GM21786 (cell line): ENCODE data around the gene CC2D2B.
"Not testable (repeated sequence)": the region's sequence is repeated elsewhere in the genome, so short reads cannot be mapped to it uniquely, and the experiment has no call there.

ENCODE experiments used
- ATAC-seq: cut with Tn5 transposase; IDR thresholded peaks from one replicate; pipeline ENCODE4 v1.9.1; 2021; ENCODE audit not compliant: unreplicated experiment

Gene CC2D2B

GRCh38 chr10:96017191-96017687 is 109.5 kb downstream of the CC2D2B start:
- peak; percentile 62 for ATAC-seq

GRCh38 chr10:96021332-96021731 is 113.6 kb downstream of the CC2D2B start:
- ATAC-seq = no peak

- ATAC-seq = no peak
Measured at GRCh38 chr10:96022739-96023138, 115.0 kb downstream of the CC2D2B start.

- no peak for ATAC-seq
Measured at GRCh38 chr10:96023168-96023567, 115.4 kb downstream of the CC2D2B start.

- peak; percentile 50 for ATAC-seq
Measured at GRCh38 chr10:96025566-96025965, 117.8 kb downstream of the CC2D2B start.

- ATAC-seq = no peak
Measured at GRCh38 chr10:96034625-96035024, 126.8 kb downstream of the CC2D2B start.

GRCh38 chr10:96038476-96039387 is 131.0 kb downstream of the CC2D2B start:
- no peak for ATAC-seq

- no peak for ATAC-seq
Measured at GRCh38 chr10:96041146-96041545, 133.4 kb downstream of the CC2D2B start.

- peak; percentile 89 for ATAC-seq
Measured at GRCh38 chr10:96043033-96043892, 135.5 kb downstream of the CC2D2B start, which contains the start of gene CCNJ. Gene CCNJ, plus strand, starts transcription at chr10:96043583. Its CDS starts 811 bp downstream, at chr10:96044394.

GRCh38 chr10:96043893-96044715 is 136.3 kb downstream of the CC2D2B start:
- ATAC-seq = peak; percentile 35

GRCh38 chr10:96044736-96045135 is 137.0 kb downstream of the CC2D2B start:
- ATAC-seq = no peak

- no peak for ATAC-seq
Measured at GRCh38 chr10:96046546-96046945, 138.8 kb downstream of the CC2D2B start.

GRCh38 chr10:96047004-96047649 is 139.4 kb downstream of the CC2D2B start:
- no peak for ATAC-seq

- not testable (repeated sequence) for ATAC-seq
Measured at GRCh38 chr10:96047925-96048324, 140.2 kb downstream of the CC2D2B start.

- no peak for ATAC-seq
Measured at GRCh38 chr10:96049340-96049739, 141.6 kb downstream of the CC2D2B start.

GRCh38 chr10:96053985-96054384 is 146.2 kb downstream of the CC2D2B start:
- no peak for ATAC-seq

GRCh38 chr10:96056787-96057186 is 149.0 kb downstream of the CC2D2B start:
- no peak for ATAC-seq

- no peak for ATAC-seq
Measured at GRCh38 chr10:96061232-96061631, 153.5 kb downstream of the CC2D2B start.

- ATAC-seq = no peak
Measured at GRCh38 chr10:96072674-96073073, 164.9 kb downstream of the CC2D2B start.

- no peak for ATAC-seq
Measured at GRCh38 chr10:96073722-96074121, 165.9 kb downstream of the CC2D2B start.
